GM21737 (cell line): ENCODE data around the gene RARB.

ENCODE experiments used
- ATAC-seq: cut with Tn5 transposase; IDR thresholded peaks from one replicate; pipeline ENCODE4 v1.9.1; 2021; ENCODE audit warnings: mild to moderate bottlenecking, moderate library complexity; ENCODE audit not compliant: unreplicated experiment

The RARB gene

GRCh38 chr3:25589783-25590258, 161.8 kb downstream of the RARB start:
- ATAC-seq: no peak

- no peak for ATAC-seq
Measured at GRCh38 chr3:25592510-25592968, 164.5 kb downstream of the RARB start.

- no peak for ATAC-seq
Measured at GRCh38 chr3:25593001-25593400, 164.9 kb downstream of the RARB start.

- ATAC-seq: no peak
Measured at GRCh38 chr3:25594007-25594502, 166.0 kb downstream of the RARB start.

- no peak for ATAC-seq
Measured at GRCh38 chr3:25597535-25598101, 169.6 kb downstream of the RARB start.

- ATAC-seq: no peak
Measured at GRCh38 chr3:25603703-25604102, 175.6 kb downstream of the RARB start.

- no peak for ATAC-seq
Measured at GRCh38 chr3:25604107-25604805, 176.2 kb downstream of the RARB start.

- ATAC-seq: no peak
Measured at GRCh38 chr3:25610167-25610566, 182.1 kb downstream of the RARB start.

- no peak for ATAC-seq
Measured at GRCh38 chr3:25610779-25611178, 182.7 kb downstream of the RARB start.

- ATAC-seq: no peak
Measured at GRCh38 chr3:25611193-25611592, 183.1 kb downstream of the RARB start.

- ATAC-seq: no peak
Measured at GRCh38 chr3:25618028-25618427, 190.0 kb downstream of the RARB start.

GRCh38 chr3:25619382-25619781, 191.3 kb downstream of the RARB start:
- ATAC-seq: no peak

GRCh38 chr3:25620493-25620892, 192.4 kb downstream of the RARB start:
- ATAC-seq: no peak

- ATAC-seq: no peak
Measured at GRCh38 chr3:25621087-25621486, 193.0 kb downstream of the RARB start.

GRCh38 chr3:25631989-25632388, 203.9 kb downstream of the RARB start:
- no peak for ATAC-seq

GRCh38 chr3:25633919-25634318, 205.9 kb downstream of the RARB start:
- ATAC-seq: no peak

- no peak for ATAC-seq
Measured at GRCh38 chr3:25635038-25635437, 207.0 kb downstream of the RARB start.
